Activated T-helper 9 cell treated with anti-CD3 and anti-CD28 coated beads, Interleukin-2, amount 50 U/mL, for 16 hours (primary cell): ENCODE data around the gene AGPAT2.

Experiments
- DNase-seq: peaks from one replicate; pipeline ENCODE4 v3.0.0-alpha.2; 2020; ENCODE audit warnings: low read depth

The AGPAT2 gene

GRCh38 chr9:136625101-136626065, 61.9 kb downstream of the AGPAT2 start:
- no peak for DNase-seq

DNA sequence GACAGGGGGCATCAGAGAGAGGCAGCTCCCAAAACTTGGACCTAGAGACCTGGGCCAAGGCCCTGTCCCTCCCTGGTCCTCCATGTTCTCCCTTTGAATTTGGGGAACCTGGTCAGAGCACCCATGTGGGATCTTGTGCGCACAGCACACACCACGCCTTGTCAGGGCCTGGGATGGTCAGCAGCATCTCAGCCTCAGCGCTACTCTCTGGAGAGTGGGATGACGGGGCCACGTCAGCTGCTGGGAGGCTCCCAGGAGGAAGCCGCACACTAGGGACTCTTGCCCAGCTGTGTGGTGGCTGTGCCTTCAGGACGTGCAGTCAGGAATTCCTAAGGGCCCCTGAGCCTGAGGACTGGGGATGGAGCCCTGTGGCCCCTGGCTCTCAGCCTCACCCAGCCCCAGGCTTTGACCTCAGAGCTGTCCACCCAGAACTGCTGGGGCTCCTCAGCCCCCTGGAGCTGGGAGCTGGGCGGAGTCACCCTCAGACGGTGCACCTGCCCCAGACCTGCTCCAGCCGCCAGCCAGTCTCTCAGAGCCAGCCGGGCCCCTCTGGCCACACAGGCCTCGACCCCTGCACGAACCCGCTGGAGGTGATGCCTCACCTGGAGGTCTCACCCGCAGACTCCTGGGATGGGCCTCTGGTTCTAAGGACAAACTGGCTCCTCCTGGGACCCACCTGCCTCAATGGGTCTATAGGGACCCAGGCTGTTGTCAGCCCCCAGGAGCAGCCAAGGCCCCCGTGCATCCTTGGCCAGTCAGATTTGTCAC, 62.9 kb downstream of the AGPAT2 start:
- DNase-seq, result no peak

GRCh38 chr9:136623842-136624183, 63.4 kb downstream of the AGPAT2 start:
- no peak for DNase-seq
